GM12878 (cell line): ENCODE data around the gene NDUFB2.

Experiments used
- CBX3 ChIP-seq: fragments of 200-600 bp; sonication (generic); IDR thresholded peaks from 2 replicates; pipeline ENCODE4 v1.6.1; 2016; ENCODE audit warnings: low read depth, borderline replicate concordance
- CTCF ChIP-seq, 3 experiments: IDR thresholded peaks in 2 of 3; conservative IDR thresholded peaks in 1 of 3; 2 replicates each; pipeline ENCODE4 v1.5.1; 2011; ENCODE audit warnings: low read depth in 3 of 3, low read length in 3 of 3, mild to moderate bottlenecking in 3 of 3, control low read depth in 2 of 3, moderate library complexity in 2 of 3, inconsistent platforms in 1 of 3, mixed read lengths in 1 of 3; ENCODE audit not compliant: control insufficient read depth in 2 of 3, insufficient read depth in 1 of 3; ENCODE audit errors: extremely low read depth in 1 of 3
- E2F4 ChIP-seq: IDR thresholded peaks from 2 replicates; pipeline ENCODE4 v1.6.1; 2012; ENCODE audit warnings: low read depth, low read length, improper control_type of control experiment
- EZH2 ChIP-seq: IDR thresholded peaks from 2 replicates; pipeline ENCODE4 v1.6.1; 2012; ENCODE audit warnings: low read depth, mild to moderate bottlenecking, control low read depth, inconsistent platforms, low read length, borderline replicate concordance; ENCODE audit not compliant: control insufficient read depth
- FOXK2 ChIP-seq: fragments of 450-650 bp; IDR thresholded peaks from 2 replicates; pipeline ENCODE4 v1.6.1; 2017; ENCODE audit warnings: mild to moderate bottlenecking, moderate library complexity
- NRF1 ChIP-seq: conservative IDR thresholded peaks from 2 replicates; pipeline ENCODE4 v1.6.1; 2011; ENCODE audit warnings: mild to moderate bottlenecking, low read depth, low read length, improper control_type of control experiment
- POLR2AphosphoS5 ChIP-seq: IDR thresholded peaks from 2 replicates; pipeline ENCODE4 v1.6.1; 2011; ENCODE audit warnings: mild to moderate bottlenecking, low read length, inconsistent platforms
- RFX5 ChIP-seq: IDR thresholded peaks from 2 replicates; pipeline ENCODE4 v1.6.1; 2011; ENCODE audit warnings: low read depth, low read length, improper control_type of control experiment
- ZNF592 ChIP-seq: fragments of 450-650 bp; IDR thresholded peaks from 2 replicates; pipeline ENCODE4 v1.6.1; 2017; ENCODE audit warnings: mild to moderate bottlenecking, moderate library complexity
- ZZZ3 ChIP-seq: IDR thresholded peaks from 2 replicates; pipeline ENCODE4 v1.6.1; 2011; ENCODE audit warnings: low read depth; ENCODE audit not compliant: control insufficient read depth, insufficient read length

- TF ChIP-seq ZZZ3, result no peak
- no peak for TF ChIP-seq ZNF592
- no peak for TF ChIP-seq CTCF (IDR thresholded peaks at IDR 0.05 in 2 of 3, conservative IDR thresholded peaks at IDR 0.05 in 1 of 3; ENCODE audit: control insufficient read depth in 2 of 3, extremely low read depth in 1 of 3, insufficient read depth in 1 of 3, low read depth in 3 of 3, low read length in 3 of 3)
- TF ChIP-seq CBX3, result no peak
- TF ChIP-seq EZH2, result no peak
- no peak for TF ChIP-seq POLR2AphosphoS5
- TF ChIP-seq FOXK2, result no peak
- no peak for TF ChIP-seq NRF1
- no peak for TF ChIP-seq E2F4
- TF ChIP-seq RFX5, result no peak
These were observed 12.9 kb upstream of the NDUFB2 start for GRCh38 chr7:140683657-140684056.
